MM.1S (cell line): Measurements from ENCODE around the gene LRRC10B.

ENCODE experiments used
- CTCF ChIP-seq: fragments of 300-600 bp; sonication (generic); IDR thresholded peaks from 2 replicates; pipeline ENCODE4 v1.5.1; 2016; ENCODE audit warnings: antibody characterized with exemption, low read length, mixed read lengths
- EZH2 ChIP-seq: fragments of 300-600 bp; sonication (generic); optimal IDR thresholded peaks from 2 replicates; pipeline ENCODE3; 2017; ENCODE audit warnings: low read depth, mild to moderate bottlenecking, antibody characterized with exemption, low read length, mixed read lengths
- EZH2phosphoT487 ChIP-seq: fragments of 300-600 bp; sonication (generic); IDR thresholded peaks from 2 replicates; pipeline ENCODE4 v1.6.1; 2018; ENCODE audit warnings: antibody characterized with exemption, low read length

- TF ChIP-seq CTCF = no peak
- TF ChIP-seq EZH2phosphoT487 = no peak
- no peak for TF ChIP-seq EZH2
These were observed 34.2 kb downstream of the LRRC10B start for GRCh38 chr11:61542705-61543104.
